Thyroid gland (tissue), 4 donors: ENCODE measurements around the gene EVC.

Experiments
- CTCF ChIP-seq, 6 experiments: fragments of 200-600 bp in 3 of 6; fragments of 450-650 bp in 3 of 6; sonication (generic) in 3 of 6; IDR thresholded peaks; one replicate each; pipeline ENCODE4 v1.5.1; 2016 to 2019; ENCODE audit warnings: antibody characterized with exemption in 6 of 6, mild to moderate bottlenecking in 2 of 6, inconsistent platforms in 1 of 6, moderate library complexity in 1 of 6
- POLR2A ChIP-seq, 2 donors: fragments of 450-650 bp; IDR thresholded peaks; one replicate each; pipeline ENCODE4 v1.6.1; 2017; ENCODE audit warnings: antibody characterized with exemption in 2 of 2, mild to moderate bottlenecking in 2 of 2, moderate library complexity in 1 of 2

- TF ChIP-seq CTCF (IDR thresholded peaks at IDR 0.05) (peak in 1 of 6 experiments; percentile 13), POLR2A (IDR thresholded peaks at IDR 0.05) (peak in 1 of 2 donors; percentile 75)
These were observed 2.4 kb upstream of the EVC start, which contains the start of gene EVC2 for GRCh38 chr4:5708449-5709206.
